H9 (cell line): Measurements from ENCODE around the gene ARFGEF3. TPM values are rescaled to one million over a fixed set of nuclear protein-coding genes. Genes with fewer than 3 reads are reported as not detected.

Experiments used
- DNase-seq: peaks from one replicate; pipeline ENCODE4 v3.0.0-alpha.2; 2017
- H2AFZ ChIP-seq: one replicate; pipeline ENCODE4 v1.6.1; 2013; ENCODE audit warnings: mild to moderate bottlenecking, low read length, control low read depth, moderate library complexity
- H2AK5ac ChIP-seq: 2 replicates; pipeline ENCODE4 v1.6.1; 2013; ENCODE audit warnings: low read length, control low read depth, mixed read lengths; ENCODE audit not compliant: insufficient read length
- H2BK120ac ChIP-seq: one replicate; pipeline ENCODE4 v1.6.1; 2013; ENCODE audit warnings: low read depth, mild to moderate bottlenecking, low read length, control low read depth, inconsistent platforms; ENCODE audit not compliant: poor library complexity, severe bottlenecking
- H2BK12ac ChIP-seq: 2 replicates; pipeline ENCODE4 v1.6.1; 2013; ENCODE audit warnings: low read length, control low read depth, mixed read lengths, low read depth; ENCODE audit not compliant: insufficient read length
- H2BK15ac ChIP-seq: 2 replicates; pipeline ENCODE4 v1.6.1; 2013; ENCODE audit warnings: low read depth, low read length, control low read depth
- H2BK20ac ChIP-seq: one replicate; pipeline ENCODE4 v1.6.1; 2013; ENCODE audit warnings: low read depth, mild to moderate bottlenecking, low read length, control low read depth, inconsistent platforms; ENCODE audit not compliant: poor library complexity, severe bottlenecking
- H2BK5ac ChIP-seq: 2 replicates; pipeline ENCODE4 v1.6.1; 2013; ENCODE audit warnings: low read length, control low read depth, mixed read lengths; ENCODE audit not compliant: insufficient read length
- H3K14ac ChIP-seq: 2 replicates; pipeline ENCODE4 v1.6.1; 2013; ENCODE audit warnings: low read length, control low read depth; ENCODE audit not compliant: insufficient read depth
- H3K18ac ChIP-seq: 2 replicates; pipeline ENCODE4 v1.6.1; 2013; ENCODE audit warnings: low read depth, mild to moderate bottlenecking, mixed read lengths, low read length, control low read depth; ENCODE audit not compliant: insufficient read length
- H3K23ac ChIP-seq: 2 replicates; pipeline ENCODE4 v1.6.1; 2013; ENCODE audit warnings: low read length, control low read depth, mixed read lengths, low read depth; ENCODE audit not compliant: insufficient read length
- H3K23me2 ChIP-seq: 2 replicates; pipeline ENCODE4 v1.6.1; 2013; ENCODE audit warnings: low read depth, mild to moderate bottlenecking, mixed read lengths, low read length, control low read depth; ENCODE audit not compliant: insufficient read length, poor library complexity, severe bottlenecking
- H3K27ac ChIP-seq: 2 replicates; pipeline ENCODE4 v1.5.1; 2013; ENCODE audit warnings: low read length, control low read depth, mixed read lengths, low read depth; ENCODE audit not compliant: insufficient read length
- H3K27me3 ChIP-seq: 2 replicates; pipeline ENCODE4 v1.6.1; 2013; ENCODE audit warnings: low read length, control low read depth, inconsistent platforms; ENCODE audit not compliant: insufficient read depth
- H3K4ac ChIP-seq: 2 replicates; pipeline ENCODE4 v1.6.1; 2013; ENCODE audit warnings: low read depth, mild to moderate bottlenecking, control low read depth, inconsistent platforms, low read length, moderate library complexity
- H3K4me1 ChIP-seq: 2 replicates; pipeline ENCODE4 v1.6.1; 2013; ENCODE audit warnings: low read length, control low read depth, inconsistent platforms; ENCODE audit not compliant: insufficient read depth
- H3K4me2 ChIP-seq: 2 replicates; pipeline ENCODE4 v1.6.1; 2013; ENCODE audit warnings: low read length, control low read depth, mixed read lengths; ENCODE audit not compliant: insufficient read length, insufficient read depth
- H3K56ac ChIP-seq: 2 replicates; pipeline ENCODE4 v1.6.1; 2013; ENCODE audit warnings: low read depth, mild to moderate bottlenecking, mixed read lengths, low read length, control low read depth; ENCODE audit not compliant: insufficient read length
- H3K79me1 ChIP-seq: 2 replicates; pipeline ENCODE4 v1.6.1; 2013; ENCODE audit warnings: low read depth, mild to moderate bottlenecking, moderate library complexity, low read length, control low read depth, inconsistent platforms; ENCODE audit not compliant: insufficient read depth, poor library complexity, severe bottlenecking
- H3K79me2 ChIP-seq: 2 replicates; pipeline ENCODE4 v1.6.1; 2013; ENCODE audit warnings: low read length, control low read depth, inconsistent platforms; ENCODE audit not compliant: insufficient read depth
- H3K9ac ChIP-seq: 2 replicates; pipeline ENCODE4 v1.6.1; 2013; ENCODE audit warnings: low read length, control low read depth, mixed read lengths; ENCODE audit not compliant: insufficient read length; ENCODE audit errors: extremely low read depth
- H3K9me3 ChIP-seq: one replicate; pipeline ENCODE4 v1.6.1; 2013; ENCODE audit warnings: low read depth, low read length, inconsistent platforms; ENCODE audit not compliant: control insufficient read depth
- H3T11ph ChIP-seq: one replicate; pipeline ENCODE4 v1.6.1; 2013; ENCODE audit warnings: mild to moderate bottlenecking, low read length, control low read depth, inconsistent platforms
- H4K20me1 ChIP-seq: one replicate; pipeline ENCODE4 v1.6.1; 2013; ENCODE audit not compliant: control insufficient read depth, insufficient read length, insufficient read depth
- H4K5ac ChIP-seq: 2 replicates; pipeline ENCODE4 v1.6.1; 2013; ENCODE audit warnings: low read depth, mild to moderate bottlenecking, mixed read lengths, low read length, control low read depth; ENCODE audit not compliant: insufficient read length
- H4K8ac ChIP-seq: replicated peaks from 2 replicates; pipeline ENCODE4 v1.6.1; 2013; ENCODE audit warnings: low read length, control low read depth, mixed read lengths, low read depth; ENCODE audit not compliant: insufficient read length
- H4K91ac ChIP-seq: 2 replicates; pipeline ENCODE4 v1.6.1; 2013; ENCODE audit warnings: low read depth, mild to moderate bottlenecking, moderate library complexity, mixed read lengths, low read length, control low read depth; ENCODE audit not compliant: insufficient read length
- H3K27ac Mint-ChIP-seq, 3 experiments: 2 replicates in 2 of 3; 3 replicates in 1 of 3; pipeline ENCODE4 v1.8.0; 2020 to 2021; ENCODE audit warnings: mixed read lengths in 3 of 3, mild to moderate bottlenecking in 1 of 3, moderate library complexity in 1 of 3
- H3K27me3 Mint-ChIP-seq: 2 replicates; pipeline ENCODE4 v1.8.0; 2021; ENCODE audit warnings: low read depth, mild to moderate bottlenecking, moderate library complexity, mixed read lengths
- H3K36me3 Mint-ChIP-seq, 3 experiments: 2 replicates in 2 of 3; 3 replicates in 1 of 3; pipeline ENCODE4 v1.8.0; 2020 to 2021; ENCODE audit warnings: low read depth in 3 of 3, mixed read lengths in 3 of 3; ENCODE audit not compliant: insufficient read depth in 1 of 3
- H3K4me1 Mint-ChIP-seq, 2 experiments: 2 replicates each; pipeline ENCODE4 v1.8.0; 2020; ENCODE audit warnings: mixed read lengths in 2 of 2
- H3K4me3 Mint-ChIP-seq, 2 experiments: 2 replicates in 1 of 2; 3 replicates in 1 of 2; pipeline ENCODE4 v1.8.0; 2020 to 2021; ENCODE audit warnings: mild to moderate bottlenecking in 2 of 2, mixed read lengths in 2 of 2, moderate library complexity in 1 of 2
- H3K9me3 Mint-ChIP-seq, 2 experiments: 2 replicates in 1 of 2; 3 replicates in 1 of 2; pipeline ENCODE4 v1.8.0; 2020; ENCODE audit warnings: mild to moderate bottlenecking in 2 of 2, mixed read lengths in 2 of 2, moderate library complexity in 1 of 2
- CTCF ChIP-seq: fragments of 200-600 bp; sonication (generic); conservative IDR thresholded peaks from 3 replicates; pipeline ENCODE4 v1.8.0; 2021; ENCODE audit warnings: antibody characterized with exemption, mild to moderate bottlenecking
- WGBS: extraction: QIAGEN DNeasy Blood & Tissue Kit; methylation state at CpG from one replicate; pipeline ENCODE4 v1.1.7; 2013; ENCODE audit warnings: missing lambda C conversion rate, low lambda C conversion rate, mixed read lengths; ENCODE audit not compliant: insufficient read length; ENCODE audit errors: extremely low coverage; 5-methylcytosine and 5-hydroxymethylcytosine counted together
- total RNA-seq: library from RNA; stranded (reverse); gene quantifications from 2 replicates; pipeline ENCODE4 v1.2.1, GENCODE V29; 2021

ARFGEF3 gene
- total RNA-seq, 1 experiment from 2014 or later = 13.7 TPM

- Mint-ChIP-seq H3K4me1 (no peaks in the 10 kb centered on the region), H3K9me3 (no peaks in the 10 kb centered on the region), H3K36me3 (peaks cover 0 to 19% (median 15%) of the 10 kb centered on the region in 3 experiments; a peak in 5 of 7 replicates), H3K27ac (no peak overlapping the region; a peak in 1 of 7 replicates), H3K27me3 (no peaks in the 10 kb centered on the region), H3K4me3 (no peak overlapping the region)
- Histone ChIP-seq H3K9ac (no peak overlapping the region), H2BK15ac (no peak overlapping the region), H3K79me2 (no peaks in the 10 kb centered on the region), H3K56ac (no peak overlapping the region), H3K4ac (no peak overlapping the region), H3K27ac (no peak overlapping the region), H3K18ac (no peak overlapping the region), H3K23me2 (no peaks in the 10 kb centered on the region), H3K9me3 (no peaks in the 10 kb centered on the region), H2AK5ac (no peak overlapping the region), H3T11ph (no peak overlapping the region), H3K27me3 (no peaks in the 10 kb centered on the region), H2BK5ac (no peak overlapping the region), H3K14ac (no peak overlapping the region; the same call in 1 of the 2 replicates), H4K20me1 (no peaks in the 10 kb centered on the region), H3K79me1 (no peaks in the 10 kb centered on the region), H4K5ac (no peak overlapping the region), H2BK12ac (no peak overlapping the region), H2BK20ac (no peak overlapping the region), H3K23ac (no peak overlapping the region), H3K4me2 (no peak overlapping the region), H2BK120ac (no peak overlapping the region), H2AFZ (no peak overlapping the region), H4K8ac (no peak overlapping the region), H4K91ac (no peak overlapping the region), H3K4me1 (no peaks in the 10 kb centered on the region)
- no CpG with 5 or more reads among the region's 11 CpGs for WGBS
- no peak for DNase-seq
- TF ChIP-seq CTCF = no peak
Measured at GRCh38 chr6:138253731-138254130, 92.0 kb downstream of the ARFGEF3 start.
